Muscle layer of colon (tissue), 2 donors: Measurements from ENCODE around the gene SUDS3.

ENCODE experiments used
- H3K27ac ChIP-seq: one replicate; pipeline ENCODE4 v1.7.0; 2013; ENCODE audit warnings: low read depth, mild to moderate bottlenecking, low read length, moderate library complexity
- H3K27me3 ChIP-seq, 2 donors: one replicate each; pipeline ENCODE4 v1.7.0; 2013; ENCODE audit warnings: low read length in 2 of 2, mild to moderate bottlenecking in 2 of 2; ENCODE audit not compliant: insufficient read depth in 2 of 2, control insufficient read depth in 1 of 2
- H3K36me3 ChIP-seq: one replicate; pipeline ENCODE4 v1.7.0; 2013; ENCODE audit warnings: mild to moderate bottlenecking, low read length; ENCODE audit not compliant: insufficient read depth
- H3K4me1 ChIP-seq: one replicate; pipeline ENCODE4 v1.7.0; 2013; ENCODE audit warnings: mild to moderate bottlenecking, low read length; ENCODE audit not compliant: insufficient read depth
- H3K4me3 ChIP-seq, 2 donors: one replicate each; pipeline ENCODE4 v1.7.0; 2013; ENCODE audit warnings: low read length in 2 of 2, low read depth in 1 of 2, mild to moderate bottlenecking in 1 of 2, moderate library complexity in 1 of 2
- H3K9ac ChIP-seq: one replicate; pipeline ENCODE4 v1.7.0; 2013; ENCODE audit warnings: low read length
- H3K9me3 ChIP-seq: one replicate; pipeline ENCODE4 v1.7.0; 2013; ENCODE audit warnings: mild to moderate bottlenecking, low read length
- donor health status: abdominal sarcoma.
- donor health status: Adenocarcinoma of cecum.

The SUDS3 gene, protein sequence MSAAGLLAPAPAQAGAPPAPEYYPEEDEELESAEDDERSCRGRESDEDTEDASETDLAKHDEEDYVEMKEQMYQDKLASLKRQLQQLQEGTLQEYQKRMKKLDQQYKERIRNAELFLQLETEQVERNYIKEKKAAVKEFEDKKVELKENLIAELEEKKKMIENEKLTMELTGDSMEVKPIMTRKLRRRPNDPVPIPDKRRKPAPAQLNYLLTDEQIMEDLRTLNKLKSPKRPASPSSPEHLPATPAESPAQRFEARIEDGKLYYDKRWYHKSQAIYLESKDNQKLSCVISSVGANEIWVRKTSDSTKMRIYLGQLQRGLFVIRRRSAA

DNA sequence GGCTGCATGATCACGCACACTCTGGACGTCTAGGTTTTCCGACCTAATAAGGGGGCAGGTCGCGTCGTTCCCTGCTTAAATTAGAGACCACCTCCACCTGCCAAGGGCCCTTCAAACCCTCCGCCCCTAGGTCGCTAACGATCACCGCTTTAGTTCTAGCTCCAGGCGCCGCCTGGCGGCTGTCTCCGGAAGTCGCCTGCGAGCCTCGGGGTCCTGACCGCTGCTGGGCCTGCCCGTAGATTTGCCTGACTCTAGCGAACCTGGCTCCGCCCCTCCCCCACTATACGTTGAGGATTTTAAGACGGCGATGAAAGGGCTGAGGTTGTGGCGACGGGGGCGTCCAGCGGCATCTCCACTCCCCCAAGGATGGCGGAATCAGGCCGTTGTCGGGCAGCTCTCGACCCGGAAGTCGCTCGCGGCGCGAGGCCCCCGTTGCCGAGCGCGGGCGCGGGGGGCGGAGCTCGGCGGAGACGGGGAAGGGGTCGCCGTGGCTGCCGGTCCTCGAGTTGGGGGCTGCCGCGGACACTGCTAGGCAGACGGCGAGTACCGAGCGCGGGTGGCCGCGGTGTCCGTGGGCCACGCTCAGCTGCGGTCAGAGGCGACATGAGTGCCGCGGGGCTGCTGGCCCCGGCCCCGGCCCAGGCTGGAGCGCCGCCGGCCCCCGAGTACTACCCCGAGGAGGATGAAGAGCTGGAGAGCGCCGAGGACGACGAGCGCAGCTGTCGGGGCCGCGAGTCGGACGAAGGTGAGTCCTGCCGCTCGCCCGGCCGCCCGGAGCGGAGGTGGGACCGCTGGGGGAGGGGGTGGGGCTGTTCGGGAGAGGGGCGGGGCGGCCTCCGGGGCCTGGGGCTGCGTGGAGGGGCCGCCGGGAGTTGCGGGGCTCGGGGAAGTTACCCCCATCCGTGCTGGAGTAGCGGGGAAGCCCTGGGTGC, at the start of gene SUDS3:
SUDS3 (plus strand) TSS at position 467 of the 932 bp plus-strand sequence; CDS start at position 604, 137 bp downstream.
- Histone ChIP-seq H3K27me3 (no peaks in the 10 kb centered on the region), H3K4me1 (peaks cover 28% of the 10 kb centered on the region), H3K9ac (peak within 1 kb of the TSS; percentile 82), H3K27ac (peak within 1 kb of the TSS; percentile 96), H3K4me3 (peak within 1 kb of the TSS; percentile 80 to 93), H3K9me3 (no peaks in the 10 kb centered on the region), H3K36me3 (peaks cover 10% of the 10 kb centered on the region)

GRCh38 chr12:118326991-118327390, 49.4 kb upstream of the SUDS3 start:
- no peak overlapping the region for H3K27ac ChIP-seq
- no peak overlapping the region for H3K9ac ChIP-seq
- no peaks in the 10 kb centered on the region for H3K27me3 ChIP-seq
- H3K4me3 ChIP-seq: no peak overlapping the region
- no peaks in the 10 kb centered on the region for H3K9me3 ChIP-seq
- no peaks in the 10 kb centered on the region for H3K36me3 ChIP-seq
- H3K4me1 ChIP-seq: no peaks in the 10 kb centered on the region

- Histone ChIP-seq H3K9ac (no peak overlapping the region), H3K9me3 (no peaks in the 10 kb centered on the region), H3K4me3 (no peak overlapping the region), H3K4me1 (no peaks in the 10 kb centered on the region), H3K27me3 (no peaks in the 10 kb centered on the region), H3K36me3 (no peaks in the 10 kb centered on the region), H3K27ac (no peak overlapping the region)
Observed at GRCh38 chr12:118327391-118327790, 49.0 kb upstream of the SUDS3 start.

DNA sequence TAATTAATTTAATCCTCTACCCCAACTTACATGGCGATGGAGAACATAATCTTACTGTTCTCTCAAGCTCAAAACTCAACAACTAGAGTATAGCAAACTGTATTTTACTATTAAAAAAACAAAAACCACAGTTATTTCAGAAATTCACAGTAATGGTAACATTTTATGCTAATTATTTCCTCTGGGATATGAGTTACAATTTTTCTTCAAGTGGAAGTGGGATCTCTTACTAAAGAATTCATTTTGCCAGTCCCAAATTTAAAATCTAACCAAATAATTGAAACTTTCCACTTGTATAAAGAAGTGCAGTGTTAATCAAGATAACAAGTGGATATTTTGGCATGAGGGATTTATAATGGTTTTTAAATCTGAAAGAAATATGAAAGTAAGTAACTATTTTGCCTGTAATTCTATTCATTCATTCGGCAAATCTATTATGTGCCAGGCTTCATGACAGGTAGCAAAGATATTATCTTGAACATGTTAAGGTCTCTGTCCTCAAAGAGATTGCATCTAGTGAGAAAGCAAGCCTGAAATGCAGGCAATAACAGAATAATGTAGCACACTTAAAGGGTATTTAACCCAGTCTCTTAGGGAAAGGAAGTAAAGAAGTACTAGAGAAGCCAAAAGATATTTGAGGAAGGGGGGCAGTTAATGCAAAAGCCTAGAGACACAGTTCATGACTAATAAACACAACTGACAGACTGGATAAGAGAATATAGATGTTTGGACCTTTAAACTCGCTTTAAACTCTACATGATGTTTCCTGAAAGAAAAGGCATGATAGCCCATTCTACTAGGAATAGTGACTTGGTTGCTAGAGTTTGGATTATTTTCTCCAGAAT, 47.6 kb upstream of the SUDS3 start:
- Histone ChIP-seq H3K27me3 (no peaks in the 10 kb centered on the region), H3K9me3 (no peaks in the 10 kb centered on the region), H3K9ac (no peak overlapping the region), H3K4me1 (no peaks in the 10 kb centered on the region), H3K27ac (no peak overlapping the region), H3K4me3 (no peak overlapping the region), H3K36me3 (no peaks in the 10 kb centered on the region)

DNA sequence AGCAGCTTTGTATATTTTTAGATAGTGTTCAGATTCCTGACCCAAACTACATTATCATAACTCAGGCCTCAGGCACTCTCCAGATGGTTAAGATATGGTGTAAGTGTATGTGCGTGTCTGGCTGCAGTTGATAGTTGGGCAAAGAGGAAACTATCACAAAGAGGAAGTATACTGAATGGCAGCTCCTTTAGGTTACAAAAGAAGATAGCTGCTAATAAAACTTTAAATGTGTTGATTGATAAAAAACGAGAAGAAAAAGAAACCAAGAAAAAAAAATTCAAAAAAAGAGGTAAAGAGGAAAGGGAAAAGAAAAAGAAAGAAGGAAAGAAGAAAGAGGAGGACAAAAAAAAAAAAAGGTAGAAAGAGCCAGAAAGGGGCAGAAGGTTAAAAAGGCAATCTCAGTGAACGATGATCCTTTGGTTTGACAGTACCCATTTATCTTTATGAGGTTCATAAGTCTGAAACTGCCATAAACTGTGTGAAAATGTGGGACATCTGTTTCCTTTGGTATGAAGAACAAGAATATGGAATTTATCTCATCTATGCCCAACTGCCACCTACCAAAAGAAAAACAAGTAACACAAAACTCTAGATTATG, 45.8 kb upstream of the SUDS3 start:
- no peaks in the 10 kb centered on the region for H3K4me1 ChIP-seq
- no peak overlapping the region for H3K27ac ChIP-seq

GRCh38 chr12:118332511-118332910, 43.8 kb upstream of the SUDS3 start:
- no peak overlapping the region for H3K9ac ChIP-seq
- H3K36me3 ChIP-seq: no peaks in the 10 kb centered on the region
- no peaks in the 10 kb centered on the region for H3K27me3 ChIP-seq
- no peaks in the 10 kb centered on the region for H3K4me1 ChIP-seq
- no peak overlapping the region for H3K4me3 ChIP-seq
- no peaks in the 10 kb centered on the region for H3K9me3 ChIP-seq
- H3K27ac ChIP-seq: no peak overlapping the region

More for the DNA sequence above, 45.8 kb upstream of the SUDS3 start:
- Histone ChIP-seq H3K4me3 (no peak overlapping the region), H3K36me3 (no peaks in the 10 kb centered on the region), H3K9ac (no peak overlapping the region), H3K9me3 (no peaks in the 10 kb centered on the region), H3K27me3 (no peaks in the 10 kb centered on the region)

DNA sequence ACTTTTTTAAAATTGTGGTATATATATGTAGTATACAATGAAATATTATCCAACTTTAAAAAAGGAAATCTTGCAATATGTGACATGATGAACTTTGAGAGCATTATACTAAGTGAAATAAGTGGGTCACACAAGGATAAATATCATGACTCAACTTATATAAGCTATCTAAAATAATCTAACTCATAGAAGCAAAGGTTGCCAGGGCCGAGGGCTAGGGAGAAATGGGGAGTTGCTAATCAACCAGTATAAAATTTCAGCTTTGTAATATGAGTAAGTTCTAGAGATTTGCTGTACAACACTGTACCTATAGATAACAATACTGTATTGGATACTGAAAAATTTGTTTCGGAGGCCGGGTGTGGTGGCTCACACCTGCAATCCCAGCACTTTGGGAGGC, 42.1 kb upstream of the SUDS3 start:
- no peaks in the 10 kb centered on the region for H3K4me1 ChIP-seq
- H3K9me3 ChIP-seq: no peaks in the 10 kb centered on the region
- H3K36me3 ChIP-seq: no peaks in the 10 kb centered on the region
- H3K27ac ChIP-seq: no peak overlapping the region
- no peak overlapping the region for H3K4me3 ChIP-seq
- no peak overlapping the region for H3K9ac ChIP-seq
- no peaks in the 10 kb centered on the region for H3K27me3 ChIP-seq

DNA sequence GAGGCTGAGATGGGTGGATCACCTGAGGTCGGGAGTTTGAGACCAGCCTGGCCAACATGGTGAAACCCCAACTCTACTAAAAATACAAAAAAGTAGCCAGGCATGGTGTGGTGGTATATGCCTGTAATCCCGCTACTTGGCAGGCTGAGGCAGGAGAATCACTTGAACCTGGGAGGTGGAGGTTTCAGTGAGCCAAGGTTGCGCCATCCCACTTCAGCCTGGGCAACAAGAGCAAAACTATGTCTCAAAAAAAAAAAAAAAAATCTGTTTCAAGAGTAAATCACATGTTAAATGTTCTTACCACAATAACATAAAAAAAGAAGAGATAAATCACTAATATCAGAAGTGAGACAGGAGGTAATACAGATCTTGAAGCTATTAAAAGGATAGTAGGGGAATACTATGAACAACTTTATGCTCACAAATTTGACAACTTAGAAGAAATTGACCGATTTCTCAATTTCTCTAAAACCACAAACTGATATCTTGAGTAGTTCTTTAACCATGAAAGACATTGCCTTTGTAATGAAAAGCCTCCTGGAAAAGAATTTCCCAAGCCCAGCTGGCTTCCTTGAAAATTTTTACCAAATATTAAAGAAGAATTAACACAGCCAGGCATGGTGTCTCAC, 41.3 kb upstream of the SUDS3 start:
- Histone ChIP-seq H3K9me3 (no peaks in the 10 kb centered on the region), H3K4me3 (no peak overlapping the region), H3K27me3 (no peaks in the 10 kb centered on the region), H3K9ac (no peak overlapping the region), H3K4me1 (no peaks in the 10 kb centered on the region), H3K36me3 (no peaks in the 10 kb centered on the region), H3K27ac (no peak overlapping the region)

DNA sequence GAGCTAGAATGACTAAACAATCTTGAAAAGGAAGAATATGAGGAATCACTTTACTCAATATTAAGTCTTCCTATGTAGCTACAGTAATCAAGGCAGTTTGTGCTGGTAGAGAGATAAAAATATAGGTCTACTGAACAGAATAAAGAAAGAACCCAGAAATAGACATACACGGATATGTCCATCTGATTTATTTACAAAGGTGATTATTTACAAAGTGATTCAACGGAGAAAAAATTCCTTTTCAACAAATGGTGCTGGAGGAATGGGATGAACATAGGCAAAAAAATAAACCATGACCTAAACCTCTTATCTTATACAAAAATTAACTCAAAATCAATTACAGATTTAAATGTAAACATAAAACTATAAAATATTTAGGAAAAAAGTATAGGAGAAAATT, 40.2 kb upstream of the SUDS3 start:
- Histone ChIP-seq H3K4me1 (no peaks in the 10 kb centered on the region), H3K36me3 (no peaks in the 10 kb centered on the region), H3K4me3 (no peak overlapping the region), H3K27me3 (no peaks in the 10 kb centered on the region), H3K9me3 (no peaks in the 10 kb centered on the region), H3K9ac (no peak overlapping the region), H3K27ac (no peak overlapping the region)

DNA sequence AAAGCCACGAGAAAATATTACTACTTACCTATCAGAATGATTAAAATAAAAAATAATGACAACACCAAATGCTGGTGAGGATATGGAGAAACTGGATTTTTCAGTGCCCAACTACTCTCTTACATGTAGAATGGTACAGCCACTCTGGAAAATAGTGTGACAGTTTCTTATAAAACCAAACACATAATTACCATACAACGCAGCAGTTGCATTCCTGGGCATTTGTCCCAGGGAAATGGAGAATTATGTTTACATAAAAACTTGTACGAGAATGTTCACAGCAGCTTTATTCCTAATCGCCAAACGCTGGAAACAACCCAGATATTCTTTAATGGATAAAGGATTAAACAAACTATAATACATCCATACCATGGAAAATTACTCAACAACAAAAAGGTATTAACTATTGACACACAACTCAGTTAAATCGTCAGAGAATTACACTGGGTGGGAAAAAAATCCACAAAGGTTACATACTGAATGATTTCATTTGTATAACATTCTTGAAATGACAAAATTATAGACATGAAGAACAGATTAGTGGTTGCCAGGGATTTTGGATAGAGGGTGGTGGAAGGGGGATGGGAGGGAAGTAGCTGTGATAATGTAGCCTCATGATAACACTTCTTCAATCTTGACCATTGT, 39.0 kb upstream of the SUDS3 start:
- Histone ChIP-seq H3K36me3 (no peaks in the 10 kb centered on the region), H3K4me3 (no peak overlapping the region), H3K9ac (no peak overlapping the region), H3K4me1 (no peaks in the 10 kb centered on the region), H3K9me3 (no peaks in the 10 kb centered on the region), H3K27ac (no peak overlapping the region), H3K27me3 (no peaks in the 10 kb centered on the region)
